Ascending aorta (tissue), 2 donors: Measurements from ENCODE around the gene AGBL1. TPM values are rescaled to one million over a fixed set of nuclear protein-coding genes. Genes with fewer than 3 reads are reported as not detected.

Source experiments
- DNase-seq, 2 donors: peaks; one replicate each; pipeline ENCODE4 v3.0.0-alpha.2; 2019; ENCODE audit warnings: low spot score in 2 of 2
- H3K27ac ChIP-seq, 2 donors: fragments of 200-600 bp; sonication (generic); one replicate each; pipeline ENCODE4 v1.5.1; 2016 to 2017; ENCODE audit warnings: mild to moderate bottlenecking in 1 of 2
- H3K27me3 ChIP-seq: fragments of 200-600 bp; sonication (generic); one replicate; pipeline ENCODE4 v1.5.1; 2017
- H3K36me3 ChIP-seq, 2 donors: fragments of 200-600 bp; sonication (generic); one replicate each; pipeline ENCODE4 v1.5.1; 2016
- H3K4me1 ChIP-seq, 2 donors: fragments of 200-600 bp; sonication (generic); one replicate each; pipeline ENCODE4 v1.5.1; 2016 to 2017; ENCODE audit warnings: mild to moderate bottlenecking in 1 of 2
- H3K4me3 ChIP-seq, 2 donors: fragments of 200-600 bp; sonication (generic); one replicate each; pipeline ENCODE4 v1.5.1; 2016 to 2017; ENCODE audit warnings: mild to moderate bottlenecking in 1 of 2
- H3K9me3 ChIP-seq, 2 donors: fragments of 200-600 bp; sonication (generic); one replicate each; pipeline ENCODE4 v1.5.1; 2016
- CTCF ChIP-seq, 3 experiments: fragments of 200-600 bp in 2 of 3; fragments of 450-650 bp in 1 of 3; sonication (generic) in 2 of 3; IDR thresholded peaks; one replicate each; pipeline ENCODE4 v1.5.1; 2016 to 2019; ENCODE audit warnings: antibody characterized with exemption in 3 of 3, mild to moderate bottlenecking in 1 of 3, moderate library complexity in 1 of 3
- intact Hi-C: fragments of 100-400 bp; cut with DNase I; formaldehyde crosslinking; loops from one replicate; pipeline ENCODE4 v1.15.1; 2023
- total RNA-seq: library from RNA; depleted of rRNA; stranded (reverse); fragments of >200 nt; gene quantifications from one replicate; pipeline ENCODE4 v1.1.0, GENCODE V29; 2016

Gene AGBL1
- total RNA-seq, 1 donor from 2014 or later, result not detected

- no peaks in the 10 kb centered on the region for H3K4me1 ChIP-seq
- TF ChIP-seq CTCF (IDR thresholded peaks at IDR 0.05), result no peak
- no peak overlapping the region for H3K4me3 ChIP-seq
- H3K27ac ChIP-seq, result no peak overlapping the region
- H3K36me3 ChIP-seq, result no peaks in the 10 kb centered on the region
- no peaks in the 10 kb centered on the region for H3K27me3 ChIP-seq
- no peak for DNase-seq
- intact Hi-C loops, result no loop called here
- no peaks in the 10 kb centered on the region for H3K9me3 ChIP-seq
These were observed 677.0 kb downstream of the AGBL1 start for GRCh38 chr15:86756688-86757087.

GRCh38 chr15:86759800-86760523 lies 680.3 kb downstream of the AGBL1 start:
- intact Hi-C loops, result no loop called here
- Histone ChIP-seq H3K36me3 (no peaks in the 10 kb centered on the region), H3K4me1 (no peaks in the 10 kb centered on the region), H3K27me3 (no peaks in the 10 kb centered on the region), H3K4me3 (no peak overlapping the region), H3K27ac (no peak overlapping the region), H3K9me3 (no peaks in the 10 kb centered on the region)
- no peak for TF ChIP-seq CTCF (IDR thresholded peaks at IDR 0.05)
- no peak for DNase-seq

- Histone ChIP-seq H3K4me3 (no peak overlapping the region), H3K27me3 (no peaks in the 10 kb centered on the region), H3K4me1 (no peaks in the 10 kb centered on the region), H3K36me3 (no peaks in the 10 kb centered on the region), H3K27ac (no peak overlapping the region), H3K9me3 (no peaks in the 10 kb centered on the region)
- intact Hi-C loops, result no loop called here
- no peak for TF ChIP-seq CTCF (IDR thresholded peaks at IDR 0.05)
- no peak for DNase-seq
These were observed 683.2 kb downstream of the AGBL1 start for GRCh38 chr15:86762874-86763273.

- DNase-seq, result no peak
- Histone ChIP-seq H3K4me1 (no peaks in the 10 kb centered on the region), H3K36me3 (no peaks in the 10 kb centered on the region), H3K27me3 (no peaks in the 10 kb centered on the region), H3K27ac (no peak overlapping the region), H3K4me3 (no peak overlapping the region), H3K9me3 (no peaks in the 10 kb centered on the region)
- TF ChIP-seq CTCF (IDR thresholded peaks at IDR 0.05), result no peak
- intact Hi-C loops, result no loop called here
These were observed 684.4 kb downstream of the AGBL1 start for GRCh38 chr15:86764021-86764420.

- no peak overlapping the region for H3K4me3 ChIP-seq
- H3K27me3 ChIP-seq, result no peaks in the 10 kb centered on the region
- no peaks in the 10 kb centered on the region for H3K36me3 ChIP-seq
- H3K4me1 ChIP-seq, result no peaks in the 10 kb centered on the region
- TF ChIP-seq CTCF (IDR thresholded peaks at IDR 0.05), result no peak
- no peak for DNase-seq
- intact Hi-C loops, result no loop called here
- no peaks in the 10 kb centered on the region for H3K9me3 ChIP-seq
- H3K27ac ChIP-seq, result no peak overlapping the region
These were observed 685.6 kb downstream of the AGBL1 start for GRCh38 chr15:86765281-86765680.
